SK-N-SH (cell line): ENCODE data around the gene VPS50. TPM values are rescaled to one million over a fixed set of nuclear protein-coding genes. Genes with fewer than 3 reads are reported as not detected.
A peak's percentile ranks its signal among the peaks of the same experiment; 100 is the strongest.

Experiments used
- CTCF ChIA-PET: fragments of 300-600, 350-600 bp; formaldehyde crosslinking; extraction: SDS; loops from one replicate; lab custom pipeline; 2021; lab: Yijun Ruan, JAX
- POLR2A ChIA-PET: fragments of 350-600 bp; sonication (Branson Sonifier 250); formaldehyde crosslinking; extraction: SDS; loops from one replicate; lab custom pipeline; 2020; ENCODE audit warnings: antibody characterized with exemption, inconsistent platforms; lab: Yijun Ruan, JAX
- DNase-seq: peaks from one replicate; pipeline ENCODE4 v3.0.0; 2012
- H2AFZ ChIP-seq: fragments of 200-600 bp; sonication (generic); 2 replicates; pipeline ENCODE4 v1.8.1; 2016; ENCODE audit warnings: antibody characterized with exemption, mild to moderate bottlenecking, low read depth
- H3F3A ChIP-seq: fragments of 200-600 bp; sonication (generic); replicated peaks from 2 replicates; pipeline ENCODE3; 2016; ENCODE audit warnings: antibody characterized with exemption, mild to moderate bottlenecking; ENCODE audit not compliant: insufficient read depth
- H3K27ac ChIP-seq, 2 experiments: fragments of 200-500 bp in 1 of 2; fragments of 200-600 bp in 1 of 2; sonication (Bioruptor generic) in 1 of 2; sonication (generic), shearing (Covaris generic) in 1 of 2; 2 replicates each; pipeline versions ENCODE4 v1.5.1 to v1.6.1; 2014 to 2016; ENCODE audit warnings: low read depth in 2 of 2, inconsistent platforms in 1 of 2, low read length in 1 of 2, mild to moderate bottlenecking in 1 of 2, mixed read lengths in 1 of 2
- H3K27me3 ChIP-seq: fragments of 200-600 bp; sonication (generic), shearing (Covaris generic); 2 replicates; pipeline ENCODE4 v1.6.1; 2016; ENCODE audit warnings: mixed run types; ENCODE audit not compliant: insufficient read depth
- H3K36me3 ChIP-seq, 2 experiments: fragments of 200-500 bp in 1 of 2; fragments of 200-600 bp in 1 of 2; sonication (Bioruptor generic) in 1 of 2; sonication (generic) in 1 of 2; replicated peaks in 1 of 2; 2 replicates each; pipeline versions ENCODE3 to v1.5.1; 2014 to 2016; ENCODE audit warnings: low read length in 1 of 2, mild to moderate bottlenecking in 1 of 2; ENCODE audit not compliant: insufficient read depth in 2 of 2, control insufficient read depth in 1 of 2
- H3K4me1 ChIP-seq, 2 experiments: fragments of 200-500 bp in 1 of 2; fragments of 200-600 bp in 1 of 2; sonication (Bioruptor generic) in 1 of 2; sonication (generic), shearing (Covaris generic) in 1 of 2; 2 replicates each; pipeline versions ENCODE4 v1.5.1 to v1.6.1; 2014 to 2016; ENCODE audit warnings: low read depth in 1 of 2, low read length in 1 of 2, mixed run types in 1 of 2; ENCODE audit not compliant: insufficient read depth in 2 of 2, control insufficient read depth in 1 of 2
- H3K4me2 ChIP-seq: fragments of 200-600 bp; sonication (generic), shearing (Covaris generic); 2 replicates; pipeline ENCODE4 v1.6.1; 2017; ENCODE audit warnings: mixed run types
- H3K4me3 ChIP-seq, 2 experiments: fragments of 200-500 bp in 1 of 2; fragments of 200-600 bp in 1 of 2; sonication (Bioruptor generic) in 1 of 2; sonication (generic), shearing (Covaris generic) in 1 of 2; 2 replicates each; pipeline versions ENCODE4 v1.5.1 to v1.8.1; 2014 to 2016; ENCODE audit warnings: low read depth in 2 of 2, inconsistent platforms in 1 of 2, low read length in 1 of 2, mild to moderate bottlenecking in 1 of 2, mixed read lengths in 1 of 2, moderate library complexity in 1 of 2
- H3K79me2 ChIP-seq: fragments of 200-600 bp; sonication (generic); 2 replicates; pipeline ENCODE4 v1.8.1; 2017; ENCODE audit warnings: mild to moderate bottlenecking; ENCODE audit not compliant: insufficient read depth
- H3K9ac ChIP-seq: fragments of 200-600 bp; sonication (generic); 2 replicates; pipeline ENCODE4 v1.6.1; 2017; ENCODE audit warnings: mixed run types
- H3K9me2 ChIP-seq: fragments of 200-600 bp; sonication (generic); 2 replicates; pipeline ENCODE4 v1.6.1; 2017; ENCODE audit warnings: mixed run types
- H3K9me3 ChIP-seq: fragments of 200-600 bp; sonication (generic); 2 replicates; pipeline ENCODE4 v1.6.1; 2017; ENCODE audit warnings: mixed run types, mild to moderate bottlenecking, moderate library complexity
- H4K20me1 ChIP-seq: fragments of 200-600 bp; sonication (generic); 2 replicates; pipeline ENCODE4 v1.6.1; 2017; ENCODE audit warnings: mild to moderate bottlenecking, mixed run types; ENCODE audit not compliant: insufficient read depth
- CTCF ChIP-seq: fragments of 200-600 bp; sonication (generic); IDR thresholded peaks from 2 replicates; pipeline ENCODE4 v1.6.1; 2017; ENCODE audit warnings: antibody characterized with exemption, mild to moderate bottlenecking, moderate library complexity
- ELF1 ChIP-seq: IDR thresholded peaks from 2 replicates; pipeline ENCODE4 v1.4.0; 2012
- FOSL2 ChIP-seq: IDR thresholded peaks from 2 replicates; pipeline ENCODE4 v1.4.0; 2012; ENCODE audit warnings: low read depth, mild to moderate bottlenecking, moderate library complexity, borderline replicate concordance
- FOXJ3 ChIP-seq: sonication (generic); formaldehyde crosslinking; IDR thresholded peaks from 2 replicates; pipeline ENCODE4 v1.5.1; 2020; ENCODE audit warnings: mild to moderate bottlenecking, missing genetic modification reagents
- GABPA ChIP-seq: IDR thresholded peaks from 2 replicates; pipeline ENCODE4 v1.4.0; 2012; ENCODE audit warnings: low read depth, mild to moderate bottlenecking
- JUND ChIP-seq: IDR thresholded peaks from 2 replicates; pipeline ENCODE4 v1.4.0; 2012
- MEF2A ChIP-seq: IDR thresholded peaks from 2 replicates; pipeline ENCODE4 v1.4.0; 2012; ENCODE audit warnings: low read depth, borderline replicate concordance
- MXI1 ChIP-seq: IDR thresholded peaks from 2 replicates; pipeline ENCODE4 v1.6.1; 2012; ENCODE audit warnings: mild to moderate bottlenecking, low read depth, low read length, improper control_type of control experiment
- NFIC ChIP-seq: IDR thresholded peaks from 2 replicates; pipeline ENCODE4 v1.4.0; 2012; ENCODE audit warnings: borderline replicate concordance
- PBX3 ChIP-seq: IDR thresholded peaks from 2 replicates; pipeline ENCODE4; 2012
- RAD21 ChIP-seq: IDR thresholded peaks from 2 replicates; pipeline ENCODE4 v1.6.1; 2012; ENCODE audit warnings: mild to moderate bottlenecking, low read length
- RCOR1 ChIP-seq: fragments of 150-350 bp; IDR thresholded peaks from 2 replicates; pipeline ENCODE4 v1.6.1; 2017; ENCODE audit warnings: antibody characterized with exemption, low read length
- SIN3A ChIP-seq: IDR thresholded peaks from 2 replicates; pipeline ENCODE4 v1.6.1; 2012; ENCODE audit warnings: low read depth, mild to moderate bottlenecking, low read length, moderate library complexity, borderline replicate concordance
- SMC3 ChIP-seq: IDR thresholded peaks from 2 replicates; pipeline ENCODE4 v1.6.1; 2012; ENCODE audit warnings: low read depth, low read length, improper control_type of control experiment
- TAF1 ChIP-seq: IDR thresholded peaks from 2 replicates; pipeline ENCODE4 v1.6.1; 2012; ENCODE audit warnings: low read depth, mild to moderate bottlenecking, low read length, moderate library complexity, borderline replicate concordance
- USF1 ChIP-seq: IDR thresholded peaks from 2 replicates; pipeline ENCODE4 v1.4.0; 2012; ENCODE audit warnings: low read depth, borderline replicate concordance
- ZBTB33 ChIP-seq: IDR thresholded peaks from 2 replicates; pipeline ENCODE4 v1.4.0; 2012; ENCODE audit warnings: low read depth, borderline replicate concordance
- WGBS: methylation state at CpG from one replicate; pipeline ENCODE4 v1.1.6; 2017; ENCODE audit warnings: low lambda C conversion rate; 5-methylcytosine and 5-hydroxymethylcytosine counted together
- polyA plus RNA-seq, 3 experiments: library from polyadenylated mRNA; depleted of rRNA; stranded (reverse); fragments of >200 nt; gene quantifications; 2 replicates each; pipeline ENCODE4 v1.2.3, GENCODE V29; 2012

VPS50 gene
- polyA plus RNA-seq, 1 of the 3 experiments (the other 2 are of a cell fraction) = 9.1 TPM

GRCh38 chr7:93226310-93226709, 5.9 kb upstream of the VPS50 start, which contains the start of gene HEPACAM2:
Gene HEPACAM2 (minus strand): TSS chr7:93226469.
- H3K4me2 ChIP-seq = no peak within 1 kb of the TSS
- POLR2A ChIA-PET = interaction anchor here (0.7 kb wide), 1 partner anchor 407 kb away, joined by 3 read pairs; no protein-coding TSS in a partner anchor

GRCh38 chr7:93228302-93228701, 3.9 kb upstream of the VPS50 start:
- Histone ChIP-seq H3K4me1 (peaks cover 4 to 12% of the 10 kb centered on the region in 2 experiments; a peak in 2 of 4 replicates), H3K27ac (no peak overlapping the region), H3F3A (no peaks in the 10 kb centered on the region), H3K4me3 (no peak overlapping the region; a peak in 1 of 4 replicates), H3K9me2 (no peaks in the 10 kb centered on the region), H3K79me2 (peaks cover 10% of the 10 kb centered on the region), H2AFZ (no peak overlapping the region), H3K4me2 (no peak overlapping the region), H3K36me3 (no peaks in the 10 kb centered on the region), H3K9me3 (no peaks in the 10 kb centered on the region), H3K27me3 (peaks cover 4% of the 10 kb centered on the region; the same call in 1 of the 2 replicates), H3K9ac (no peak overlapping the region), H4K20me1 (no peaks in the 10 kb centered on the region)
- POLR2A ChIA-PET = no interaction called here
- TF ChIP-seq SMC3 = peak; percentile 70
- no peak for TF ChIP-seq TAF1
- TF ChIP-seq CTCF = peak; percentile 98
- no peak for TF ChIP-seq NFIC
- no peak for TF ChIP-seq SIN3A
- TF ChIP-seq RAD21 = peak; percentile 67
- TF ChIP-seq MXI1 = no peak
- TF ChIP-seq RCOR1 = no peak
- no peak for TF ChIP-seq ZBTB33
- TF ChIP-seq PBX3 = no peak
- TF ChIP-seq FOXJ3 (CRISPR knock-in tag) = no peak
- TF ChIP-seq ELF1 = no peak
- no peak for TF ChIP-seq USF1
- TF ChIP-seq GABPA = no peak
- no peak for TF ChIP-seq FOSL2
- no peak for TF ChIP-seq JUND
- CTCF ChIA-PET = interaction anchor here (0.7 to 3.5 kb wide), 30 partner anchors 8 to 1049 kb away, joined by 3 to 27 read pairs (median 4); no protein-coding TSS in a partner anchor
- WGBS = under 1% methylated on average over 2 of the region's 2 CpGs
- peak; percentile 41 for DNase-seq

More at GRCh38 chr7:93226310-93226709, 5.9 kb upstream of the VPS50 start, which contains the start of gene HEPACAM2:
- no peak for DNase-seq
- peaks cover 0 to under 1% of the 10 kb centered on the region in 2 experiments; a peak in 1 of 4 replicates for H3K4me1 ChIP-seq
- H3K4me3 ChIP-seq = no peak within 1 kb of the TSS
- H3K9me3 ChIP-seq = no peaks in the 10 kb centered on the region
- CTCF ChIA-PET = interaction anchor here (0.9 to 1.5 kb wide), 5 partner anchors 11 to 148 kb away, joined by 3 to 4 read pairs (median 3); no protein-coding TSS in a partner anchor
- H3F3A ChIP-seq = no peaks in the 10 kb centered on the region
- H3K27ac ChIP-seq = no peak within 1 kb of the TSS
- peaks cover 15% of the 10 kb centered on the region; the same call in 1 of the 2 replicates for H3K27me3 ChIP-seq
- no peak for TF ChIP-seq MEF2A
- no peak for TF ChIP-seq PBX3
- no peak for TF ChIP-seq JUND
- TF ChIP-seq ELF1 = no peak
- TF ChIP-seq SMC3 = no peak
- TF ChIP-seq RAD21 = no peak
- no peaks in the 10 kb centered on the region for H4K20me1 ChIP-seq
- no peaks in the 10 kb centered on the region for H3K9me2 ChIP-seq
- H2AFZ ChIP-seq = no peak within 1 kb of the TSS
- H3K9ac ChIP-seq = no peak within 1 kb of the TSS
- 8% methylated on average over 2 of the region's 2 CpGs for WGBS
- no peaks in the 10 kb centered on the region for H3K79me2 ChIP-seq
- no peaks in the 10 kb centered on the region for H3K36me3 ChIP-seq
